ENCODE results near the gene LCE3C.

- no peak for TF ChIP-seq CTCF (IDR thresholded peaks at IDR 0.05)
- no peak for TF ChIP-seq POLR2A (IDR thresholded peaks at IDR 0.05)
These were observed 22.9 kb upstream of the LCE3C start for GRCh38 chr1:152577168-152577567.
